Stomach (tissue), 9 donors: ENCODE results near the gene MED13L. TPM values are rescaled to one million over a fixed set of nuclear protein-coding genes. Genes with fewer than 3 reads are reported as not detected.

Experiments used
- DNase-seq, 2 donors: peaks; one replicate each; pipeline versions ENCODE4 v3.0.0 to v3.0.0-alpha.2; 2013 to 2019
- H3K27ac ChIP-seq, 5 donors: fragments of 200-600 bp in 4 of 5; sonication (generic) in 4 of 5; one replicate each; pipeline ENCODE4 v1.5.1; 2013 to 2019; ENCODE audit warnings: mild to moderate bottlenecking in 1 of 5, moderate library complexity in 1 of 5
- H3K27me3 ChIP-seq, 3 donors: fragments of 200-600 bp; sonication (generic); one replicate each; pipeline ENCODE4 v1.5.1; 2017 to 2019; ENCODE audit warnings: mixed run types in 1 of 3
- H3K36me3 ChIP-seq, 4 donors: fragments of 200-600 bp; sonication (generic); 1 replicate in 3 of 4; 2 replicates in 1 of 4; pipeline ENCODE4 v1.5.1; 2016 to 2019
- H3K4me1 ChIP-seq, 4 donors: fragments of 200-600 bp; sonication (generic); one replicate each; pipeline ENCODE4 v1.5.1; 2016 to 2019
- H3K4me3 ChIP-seq, 4 donors: fragments of 200-600 bp; sonication (generic) in 3 of 4; one replicate each; pipeline ENCODE4 v1.5.1; 2016 to 2019; ENCODE audit warnings: mild to moderate bottlenecking in 1 of 4
- H3K9me3 ChIP-seq, 4 donors: fragments of 200-600 bp; sonication (generic); one replicate each; pipeline ENCODE4 v1.5.1; 2016 to 2019
- EP300 ChIP-seq: sonication (generic); formaldehyde crosslinking; IDR thresholded peaks from one replicate; pipeline ENCODE4 v1.6.1; 2017; ENCODE audit warnings: antibody characterized with exemption
- POLR2A ChIP-seq, 4 donors: fragments of 450-650 bp; IDR thresholded peaks; one replicate each; pipeline ENCODE4 v1.6.1; 2016; ENCODE audit warnings: antibody characterized with exemption in 4 of 4, control low read depth in 2 of 4, mild to moderate bottlenecking in 1 of 4, moderate library complexity in 1 of 4
- POLR2AphosphoS5 ChIP-seq, 3 donors: sonication (generic); formaldehyde crosslinking; IDR thresholded peaks; one replicate each; pipeline ENCODE4 v1.6.1; 2016; ENCODE audit warnings: antibody characterized with exemption in 3 of 3
- WGBS, 5 donors: extraction: QIAGEN DNeasy Blood & Tissue Kit in 3 of 5; methylation state at CpG; one replicate each; pipeline versions ENCODE4 v1.1.5 to v1.1.7; 2013 to 2018; 5-methylcytosine and 5-hydroxymethylcytosine counted together
- intact Hi-C: fragments of 100-400 bp; cut with DNase I; formaldehyde crosslinking; loops from one replicate; pipeline ENCODE4 v1.15.1; 2023; ENCODE audit warnings: low total_unique reads
- polyA plus RNA-seq, 3 donors: library from polyadenylated mRNA; stranded (reverse); fragments of 200-250 nt; gene quantifications; one replicate each; pipeline ENCODE4 v1.2.3, GENCODE V29; 2013
- total RNA-seq, 5 donors: library from RNA; depleted of rRNA; stranded (reverse); fragments of >200 nt; gene quantifications; one replicate each; pipeline versions ENCODE4 v1.1.0 to v1.2.3, GENCODE V29; 2014 to 2016
- TF ChIP-seq, protein P1 (sequence below), 7 experiments: fragments of 450-650 bp in 4 of 7; fragments of 200-600 bp in 3 of 7; sonication (generic) in 3 of 7; IDR thresholded peaks; one replicate each; pipeline ENCODE4 v1.5.1; 2016 to 2019; ENCODE audit warnings: antibody characterized with exemption in 7 of 7, control low read depth in 2 of 7, mild to moderate bottlenecking in 1 of 7
- donor health status: healthy with polysubstance abuse.
- donor health status: Bipolar disorder and iron deficiency.
- donor health status: healthy.

Gene MED13L
- total and polyA plus RNA-seq, 8 donors, result 10.4 to 305 (median 72.7) TPM

DNA sequence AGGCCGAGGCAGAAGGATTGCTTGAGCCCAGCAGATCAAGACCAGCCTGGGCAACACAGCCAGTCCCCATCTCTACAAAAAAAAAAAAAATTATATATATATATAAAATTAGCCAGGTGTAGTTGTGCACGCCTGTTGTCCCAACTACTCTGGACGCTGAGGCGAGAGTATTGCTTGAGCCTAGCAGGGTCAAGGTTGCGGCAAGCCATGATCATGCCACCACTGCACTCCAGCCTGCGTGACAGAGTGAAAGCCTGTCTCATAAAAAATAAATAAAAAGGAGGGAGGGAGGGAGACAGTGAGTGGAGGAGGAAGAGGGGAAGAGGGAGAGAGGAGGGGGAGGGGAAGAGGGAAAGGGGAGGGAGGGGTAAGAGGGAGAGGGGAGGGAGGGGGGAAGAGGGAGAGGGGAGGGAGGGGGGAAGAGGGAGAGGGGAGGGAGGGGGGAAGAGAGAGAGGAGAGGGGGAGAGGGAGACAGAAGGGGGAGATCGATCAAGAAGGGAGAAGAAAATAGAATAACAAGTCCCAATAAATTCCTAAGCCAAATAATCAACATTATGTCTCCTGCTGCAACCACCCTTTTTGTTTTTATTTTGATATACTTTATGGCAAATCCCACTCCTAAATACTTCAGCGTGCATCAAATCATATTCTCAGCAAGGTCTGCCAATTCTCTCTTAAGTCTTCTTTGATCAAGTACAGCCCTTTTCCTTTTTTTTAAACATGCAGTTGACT, 163.9 kb downstream of the MED13L start:
- no peaks in the 10 kb centered on the region for H3K27me3 ChIP-seq
- 86 to 91% (median 87%) methylated on average over 8 of the region's 8 CpGs for WGBS, 5 donors
- H3K36me3 ChIP-seq, result no peaks in the 10 kb centered on the region
- TF ChIP-seq POLR2AphosphoS5 (IDR thresholded peaks at IDR 0.05), result no peak
- TF ChIP-seq, protein P1, sequence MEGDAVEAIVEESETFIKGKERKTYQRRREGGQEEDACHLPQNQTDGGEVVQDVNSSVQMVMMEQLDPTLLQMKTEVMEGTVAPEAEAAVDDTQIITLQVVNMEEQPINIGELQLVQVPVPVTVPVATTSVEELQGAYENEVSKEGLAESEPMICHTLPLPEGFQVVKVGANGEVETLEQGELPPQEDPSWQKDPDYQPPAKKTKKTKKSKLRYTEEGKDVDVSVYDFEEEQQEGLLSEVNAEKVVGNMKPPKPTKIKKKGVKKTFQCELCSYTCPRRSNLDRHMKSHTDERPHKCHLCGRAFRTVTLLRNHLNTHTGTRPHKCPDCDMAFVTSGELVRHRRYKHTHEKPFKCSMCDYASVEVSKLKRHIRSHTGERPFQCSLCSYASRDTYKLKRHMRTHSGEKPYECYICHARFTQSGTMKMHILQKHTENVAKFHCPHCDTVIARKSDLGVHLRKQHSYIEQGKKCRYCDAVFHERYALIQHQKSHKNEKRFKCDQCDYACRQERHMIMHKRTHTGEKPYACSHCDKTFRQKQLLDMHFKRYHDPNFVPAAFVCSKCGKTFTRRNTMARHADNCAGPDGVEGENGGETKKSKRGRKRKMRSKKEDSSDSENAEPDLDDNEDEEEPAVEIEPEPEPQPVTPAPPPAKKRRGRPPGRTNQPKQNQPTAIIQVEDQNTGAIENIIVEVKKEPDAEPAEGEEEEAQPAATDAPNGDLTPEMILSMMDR (IDR thresholded peaks at IDR 0.05), result no peak
- no peak for TF ChIP-seq POLR2A (IDR thresholded peaks at IDR 0.05)
- peaks cover 4 to 53% (median 22%) of the 10 kb centered on the region in 4 donors for H3K4me1 ChIP-seq
- no peaks in the 10 kb centered on the region for H3K9me3 ChIP-seq
- intact Hi-C loops, result no loop called here
- no peak overlapping the region for H3K4me3 ChIP-seq
- H3K27ac ChIP-seq, result no peak overlapping the region
- no peak for DNase-seq

DNA sequence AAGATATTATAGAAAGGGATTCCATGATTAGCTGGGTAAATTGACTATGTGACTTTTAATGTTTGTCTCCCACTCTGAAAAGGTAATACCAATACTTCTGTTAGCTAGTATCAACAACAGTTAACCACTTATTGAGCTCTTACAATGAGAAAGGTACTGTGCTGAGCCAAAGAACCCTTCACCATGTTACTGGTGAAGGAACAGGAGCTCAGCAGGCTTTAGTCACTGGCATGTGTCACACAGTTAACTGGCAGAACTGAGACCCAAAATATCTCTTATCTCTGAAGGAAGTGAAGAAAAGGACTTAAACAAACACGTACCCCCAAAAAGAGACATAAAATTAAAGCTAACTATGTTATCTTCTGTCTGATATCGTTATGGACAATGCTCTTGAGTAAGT, 170.6 kb downstream of the MED13L start:
- Histone ChIP-seq H3K4me3 (no peak overlapping the region), H3K36me3 (peaks cover 0 to 11% (median 8%) of the 10 kb centered on the region in 4 donors), H3K4me1 (peaks cover 0 to 34% (median 12%) of the 10 kb centered on the region in 4 donors), H3K9me3 (no peaks in the 10 kb centered on the region), H3K27me3 (no peaks in the 10 kb centered on the region), H3K27ac (no peak overlapping the region)
- intact Hi-C loops, result no loop called here
- no peak for DNase-seq
- TF ChIP-seq POLR2AphosphoS5 (IDR thresholded peaks at IDR 0.05) (no peak), EP300 (no peak)
- 39 to 57% (median 50%) methylated on average over 2 of the region's 2 CpGs for WGBS, 5 donors

DNA sequence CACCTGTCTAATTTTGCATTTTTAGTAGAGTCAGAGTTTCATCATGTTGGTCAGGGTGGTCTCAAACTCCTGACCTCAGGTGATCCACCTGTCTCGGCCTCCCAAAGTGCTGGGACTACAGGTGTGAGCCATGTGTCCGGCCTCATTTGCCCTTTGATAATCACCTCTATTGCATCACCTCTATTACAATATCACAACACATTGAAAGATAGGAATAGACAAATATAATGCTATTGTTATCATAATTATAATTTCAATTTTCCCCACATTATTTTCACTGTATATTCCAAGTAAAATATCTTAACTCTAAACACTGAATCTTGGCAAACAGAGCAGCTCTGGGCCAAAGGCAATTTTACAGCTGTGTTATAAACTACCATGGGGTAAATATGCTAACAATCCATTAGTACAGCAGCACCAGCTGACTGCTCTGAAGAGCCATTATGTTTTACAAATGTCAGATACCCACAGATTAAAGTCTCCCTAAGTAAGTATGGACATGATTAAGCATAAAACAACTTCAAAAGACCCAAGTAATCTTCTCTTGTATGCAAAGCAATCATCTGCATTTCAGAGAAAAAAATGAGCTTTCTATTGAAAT, 173.2 kb downstream of the MED13L start:
- 85 to 93% (median 91%) methylated on average over 2 of the region's 2 CpGs for WGBS, 5 donors
- TF ChIP-seq, protein P1 (IDR thresholded peaks at IDR 0.05), result no peak
- TF ChIP-seq POLR2A (IDR thresholded peaks at IDR 0.05) (no peak), POLR2AphosphoS5 (IDR thresholded peaks at IDR 0.05) (no peak), EP300 (no peak)
- DNase-seq, result no peak

DNA sequence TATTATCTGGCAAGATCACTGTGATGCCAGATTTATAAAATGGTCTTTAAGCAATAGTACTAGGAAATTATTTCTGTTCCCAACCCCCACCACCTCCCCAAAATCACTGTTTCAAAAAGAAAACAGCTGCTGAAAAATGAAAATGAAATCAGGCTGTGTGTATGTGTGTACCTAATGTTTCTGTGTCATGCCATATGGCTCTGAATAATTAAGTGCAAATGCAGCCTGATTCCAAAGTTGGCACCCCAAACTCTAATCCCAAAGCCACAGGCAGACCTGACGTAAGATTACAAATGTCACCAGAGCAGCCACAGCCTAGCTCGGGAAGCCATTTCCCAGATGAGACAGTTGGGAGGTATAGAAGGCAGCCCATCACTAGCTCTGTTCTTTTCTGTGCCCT, 175.5 kb downstream of the MED13L start:
- DNase-seq, result no peak
- intact Hi-C loops, result no loop called here
- peaks cover 0 to 37% (median 11%) of the 10 kb centered on the region in 4 donors for H3K4me1 ChIP-seq
- no peaks in the 10 kb centered on the region for H3K9me3 ChIP-seq
- WGBS, 5 donors, result 83 to 94% (median 85%) methylated on average over 2 of the region's 2 CpGs
- no peaks in the 10 kb centered on the region for H3K27me3 ChIP-seq
- no peak overlapping the region for H3K27ac ChIP-seq
- no peak overlapping the region for H3K4me3 ChIP-seq
- peaks cover 0 to 11% (median 8%) of the 10 kb centered on the region in 4 donors for H3K36me3 ChIP-seq
- TF ChIP-seq POLR2A (IDR thresholded peaks at IDR 0.05) (no peak), EP300 (no peak), POLR2AphosphoS5 (IDR thresholded peaks at IDR 0.05) (no peak)
- TF ChIP-seq, protein P1 (IDR thresholded peaks at IDR 0.05), result no peak

More for the DNA sequence above, 173.2 kb downstream of the MED13L start:
- no peak overlapping the region for H3K27ac ChIP-seq
- H3K4me3 ChIP-seq, result no peak overlapping the region
- H3K36me3 ChIP-seq, result peaks cover 0 to 11% (median 8%) of the 10 kb centered on the region in 4 donors
- intact Hi-C loops, result no loop called here
- H3K4me1 ChIP-seq, result peaks cover 0 to 33% (median 14%) of the 10 kb centered on the region in 4 donors
- no peaks in the 10 kb centered on the region for H3K27me3 ChIP-seq
- H3K9me3 ChIP-seq, result no peaks in the 10 kb centered on the region
